Spinal cord (tissue), 10 donors: ENCODE measurements around the gene HOXC5. TPM values are rescaled to one million over a fixed set of nuclear protein-coding genes. Genes with fewer than 3 reads are reported as not detected.

Source experiments
- DNase-seq, 6 donors: peaks; one replicate each; pipeline versions ENCODE4 v3.0.0 to v3.0.0-alpha.2; 2013 to 2015; ENCODE audit warnings: low spot score in 6 of 6, low read depth in 4 of 6
- H3K27ac ChIP-seq: one replicate; pipeline ENCODE4 v1.5.1; 2013; ENCODE audit warnings: low read depth, low read length, control low read depth
- H3K27me3 ChIP-seq: one replicate; pipeline ENCODE4 v1.6.1; 2013; ENCODE audit warnings: low read length; ENCODE audit not compliant: control insufficient read depth, insufficient read depth
- H3K36me3 ChIP-seq: one replicate; pipeline ENCODE4 v1.6.1; 2013; ENCODE audit warnings: low read length; ENCODE audit not compliant: control insufficient read depth, insufficient read depth
- H3K4me1 ChIP-seq: one replicate; pipeline ENCODE4 v1.6.1; 2013; ENCODE audit warnings: low read length; ENCODE audit not compliant: control insufficient read depth, insufficient read depth
- H3K4me3 ChIP-seq: one replicate; pipeline ENCODE4 v1.5.1; 2013; ENCODE audit warnings: low read depth, low read length, control low read depth
- H3K9me3 ChIP-seq: one replicate; pipeline ENCODE4 v1.6.1; 2013; ENCODE audit warnings: low read length; ENCODE audit not compliant: control insufficient read depth, insufficient read depth
- WGBS: methylation state at CpG from one replicate; pipeline ENCODE4 v1.1.5; 2013; ENCODE audit warnings: missing lambda C conversion rate; ENCODE audit not compliant: insufficient coverage; 5-methylcytosine and 5-hydroxymethylcytosine counted together
- polyA plus RNA-seq, 2 donors: library from polyadenylated mRNA; unstranded; fragments of 120-200 nt; gene quantifications; one replicate each; pipeline ENCODE4 v1.2.1, GENCODE V29; 2013; ENCODE audit not compliant: insufficient read length in 2 of 2
- total RNA-seq, 2 donors: library from RNA; depleted of rRNA in 1 of 2; stranded (reverse); fragments of 120-200 nt in 1 of 2; fragments of >200 nt in 1 of 2; gene quantifications; one replicate each; pipeline versions ENCODE4 v1.2.3 to v1.2.4, GENCODE V29; 2013 to 2014
- donor health status: healthy.

Gene HOXC5
- total and polyA plus RNA-seq, 4 donors: 2.4 to 16.3 (median 8.1) TPM

GRCh38 chr12:53988541-53989226 lies 44.2 kb upstream of the HOXC5 start:
- H3K9me3 ChIP-seq: no peaks in the 10 kb centered on the region
- H3K27me3 ChIP-seq: peaks cover 78% of the 10 kb centered on the region
- peak overlapping the region; percentile 99 for H3K27ac ChIP-seq
- no peak for DNase-seq
- peaks cover 70% of the 10 kb centered on the region for H3K4me1 ChIP-seq
- H3K36me3 ChIP-seq: peaks cover 8% of the 10 kb centered on the region
- H3K4me3 ChIP-seq: peak overlapping the region; percentile 55
- no CpG with 5 or more reads among the region's 5 CpGs for WGBS

- Histone ChIP-seq H3K4me1 (peaks cover 69% of the 10 kb centered on the region), H3K4me3 (peak overlapping the region; percentile 55), H3K27ac (peak overlapping the region; percentile 99), H3K9me3 (no peaks in the 10 kb centered on the region), H3K36me3 (peaks cover 9% of the 10 kb centered on the region), H3K27me3 (peaks cover 78% of the 10 kb centered on the region)
- peak in 2 of 6 donors; percentile 74 to 84 for DNase-seq
- WGBS: 13% methylated on average over 21 of the region's 28 CpGs
Measured at GRCh38 chr12:53989227-53990113, 43.4 kb upstream of the HOXC5 start.

DNA sequence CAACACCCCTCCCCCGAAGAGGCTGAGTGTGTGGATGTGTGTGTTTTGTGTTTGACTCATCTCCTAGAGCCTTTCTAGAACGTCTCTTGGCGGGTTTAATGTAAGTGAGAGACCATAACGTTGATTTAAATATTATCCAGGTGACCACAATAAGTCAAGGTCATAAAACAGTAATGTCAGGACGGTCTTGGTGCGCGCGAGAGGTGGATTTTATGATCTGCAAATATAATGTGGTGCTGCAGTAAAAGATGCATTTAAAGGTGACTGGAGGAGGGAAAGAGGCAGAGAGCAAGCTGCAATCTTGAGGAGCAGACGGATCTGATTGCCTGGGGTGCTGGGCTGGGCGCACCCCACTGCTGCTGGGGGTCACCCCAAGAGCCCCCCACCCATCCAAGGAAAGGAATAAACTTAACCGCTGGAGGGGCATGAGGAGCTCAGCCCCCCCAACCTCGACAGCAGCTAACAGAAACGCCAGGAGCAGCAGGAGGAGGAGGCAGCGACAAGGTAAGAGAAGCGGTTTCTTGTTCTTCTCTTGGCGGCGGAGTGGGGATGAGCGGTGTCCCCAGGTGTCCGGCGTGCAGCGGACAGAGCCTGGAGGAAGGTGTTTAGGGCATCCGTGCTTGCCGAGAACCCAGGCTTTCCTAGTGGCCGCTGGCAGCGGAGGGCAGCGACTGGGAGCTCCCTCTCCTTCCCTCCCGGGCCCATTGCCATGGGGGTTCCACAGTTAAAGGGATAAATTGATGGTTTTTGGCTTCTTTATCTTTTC lies 42.4 kb upstream of the HOXC5 start:
- peak in 2 of 6 donors; percentile 20 to 35 for DNase-seq
- H3K27me3 ChIP-seq: peaks cover 75% of the 10 kb centered on the region
- peaks cover 14% of the 10 kb centered on the region for H3K36me3 ChIP-seq
- peak overlapping the region; percentile 55 for H3K4me3 ChIP-seq
- peaks cover 72% of the 10 kb centered on the region for H3K4me1 ChIP-seq
- H3K27ac ChIP-seq: peak overlapping the region; percentile 99
- H3K9me3 ChIP-seq: no peaks in the 10 kb centered on the region
- WGBS: 9% methylated on average over 24 of the region's 27 CpGs

DNA sequence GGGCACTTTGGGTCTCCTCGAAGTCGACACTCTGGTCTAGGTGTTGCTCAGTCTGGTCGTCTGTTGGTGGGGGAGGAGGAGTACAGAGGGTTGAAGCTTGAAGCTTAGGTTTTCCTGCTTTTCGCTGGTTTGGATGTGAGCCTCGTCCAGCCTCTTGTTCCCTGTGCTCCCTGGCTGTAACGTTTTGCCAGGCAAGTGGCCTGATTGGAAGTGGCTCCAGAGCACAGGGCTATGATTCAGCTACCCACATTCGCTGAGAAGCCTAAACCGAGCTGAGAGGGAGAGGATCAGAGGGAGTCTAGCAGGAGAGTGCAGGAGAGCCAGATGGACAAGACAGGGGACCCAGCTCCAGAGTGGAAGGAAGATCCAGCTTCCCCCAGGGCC lies 41.8 kb upstream of the HOXC5 start:
- peaks cover 13% of the 10 kb centered on the region for H3K36me3 ChIP-seq
- 12% methylated on average over 8 of the region's 8 CpGs for WGBS
- H3K4me1 ChIP-seq: peaks cover 73% of the 10 kb centered on the region
- peak overlapping the region; percentile 99 for H3K27ac ChIP-seq
- DNase-seq: peak in 1 of 6 donors; percentile 11
- H3K9me3 ChIP-seq: no peaks in the 10 kb centered on the region
- H3K27me3 ChIP-seq: peaks cover 71% of the 10 kb centered on the region
- H3K4me3 ChIP-seq: peak overlapping the region; percentile 55

DNA sequence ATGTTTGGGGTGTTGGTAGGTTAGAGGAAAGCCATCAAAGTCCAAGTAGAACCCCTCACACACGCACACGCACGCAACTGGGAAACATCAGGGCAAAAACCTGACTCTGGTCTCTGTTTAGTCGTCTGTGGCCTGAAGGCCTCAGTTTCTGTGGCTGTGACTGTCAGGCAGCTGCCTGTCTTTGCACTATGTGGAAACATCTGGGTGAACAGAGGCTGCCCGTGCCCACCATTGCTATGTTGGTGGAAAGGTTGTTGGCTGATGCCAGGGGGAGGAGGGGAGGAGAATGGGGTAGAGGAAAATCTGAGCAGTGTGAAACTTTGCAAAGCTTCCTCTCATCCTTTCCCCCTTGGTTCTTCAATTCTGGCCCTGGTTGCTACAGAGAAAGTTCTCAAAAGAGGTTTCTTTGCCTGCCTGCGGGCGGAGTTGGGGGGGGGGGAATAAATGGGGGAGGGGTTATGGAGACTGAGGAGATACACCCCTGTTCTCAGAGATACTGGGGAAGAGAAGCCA lies 40.4 kb upstream of the HOXC5 start:
- WGBS: 54% methylated on average over 4 of the region's 7 CpGs
- Histone ChIP-seq H3K4me1 (peaks cover 81% of the 10 kb centered on the region), H3K9me3 (no peaks in the 10 kb centered on the region), H3K36me3 (peaks cover 13% of the 10 kb centered on the region), H3K4me3 (peak overlapping the region; percentile 94), H3K27me3 (peaks cover 66% of the 10 kb centered on the region), H3K27ac (peak overlapping the region; percentile 99)
- DNase-seq: no peak

DNA sequence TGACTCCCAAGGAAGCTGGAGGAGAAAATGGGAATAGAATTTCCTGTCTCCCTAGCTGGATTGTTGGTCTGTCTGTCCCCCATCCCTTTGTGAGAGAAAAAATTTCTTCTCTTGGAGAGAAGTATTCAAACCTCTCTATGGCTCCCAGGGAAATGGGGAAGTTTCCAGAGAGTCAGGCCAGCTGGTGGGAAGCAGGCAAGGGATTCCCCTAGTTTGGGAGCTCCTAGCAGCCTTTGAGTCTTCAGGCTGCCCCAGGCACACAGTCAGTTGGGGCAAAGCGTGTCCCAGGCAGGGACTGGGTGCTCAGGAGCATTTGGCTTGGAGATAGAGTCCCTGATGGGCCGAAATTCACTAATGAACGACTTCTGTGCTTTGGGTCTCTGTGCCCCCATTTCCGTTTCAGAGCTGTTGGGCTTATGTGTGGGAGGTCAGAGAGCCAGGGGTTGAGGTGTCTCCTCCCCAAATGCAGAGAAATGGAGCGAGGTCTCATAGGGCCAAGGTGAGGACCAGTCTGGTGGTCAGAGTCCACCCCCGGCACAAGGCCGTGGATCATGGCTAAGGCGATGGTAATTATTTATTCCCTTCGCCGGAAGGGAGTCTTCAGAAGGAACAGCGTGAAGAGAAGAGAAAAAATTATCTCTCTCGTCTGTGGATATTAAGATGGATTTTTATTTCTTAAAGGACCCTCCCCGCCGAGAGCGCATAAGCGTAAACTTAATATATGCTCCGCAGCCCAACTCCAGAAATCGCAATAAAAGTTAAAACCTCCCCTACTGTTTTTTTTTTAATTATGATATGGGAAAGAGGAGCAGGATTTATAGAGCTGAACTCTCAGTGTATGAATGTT lies 39.5 kb upstream of the HOXC5 start:
- Histone ChIP-seq H3K4me1 (peaks cover 88% of the 10 kb centered on the region), H3K27ac (peak overlapping the region; percentile 99), H3K36me3 (peaks cover 13% of the 10 kb centered on the region), H3K9me3 (no peaks in the 10 kb centered on the region), H3K27me3 (peaks cover 59% of the 10 kb centered on the region), H3K4me3 (peak overlapping the region; percentile 94)
- 31% methylated on average over 6 of the region's 18 CpGs for WGBS
- no peak for DNase-seq

- 6% methylated on average over 19 of the region's 19 CpGs for WGBS
- peak overlapping the region; percentile 94 for H3K4me3 ChIP-seq
- no peak for DNase-seq
Measured at GRCh38 chr12:53994009-53994263, 38.9 kb upstream of the HOXC5 start.

DNA sequence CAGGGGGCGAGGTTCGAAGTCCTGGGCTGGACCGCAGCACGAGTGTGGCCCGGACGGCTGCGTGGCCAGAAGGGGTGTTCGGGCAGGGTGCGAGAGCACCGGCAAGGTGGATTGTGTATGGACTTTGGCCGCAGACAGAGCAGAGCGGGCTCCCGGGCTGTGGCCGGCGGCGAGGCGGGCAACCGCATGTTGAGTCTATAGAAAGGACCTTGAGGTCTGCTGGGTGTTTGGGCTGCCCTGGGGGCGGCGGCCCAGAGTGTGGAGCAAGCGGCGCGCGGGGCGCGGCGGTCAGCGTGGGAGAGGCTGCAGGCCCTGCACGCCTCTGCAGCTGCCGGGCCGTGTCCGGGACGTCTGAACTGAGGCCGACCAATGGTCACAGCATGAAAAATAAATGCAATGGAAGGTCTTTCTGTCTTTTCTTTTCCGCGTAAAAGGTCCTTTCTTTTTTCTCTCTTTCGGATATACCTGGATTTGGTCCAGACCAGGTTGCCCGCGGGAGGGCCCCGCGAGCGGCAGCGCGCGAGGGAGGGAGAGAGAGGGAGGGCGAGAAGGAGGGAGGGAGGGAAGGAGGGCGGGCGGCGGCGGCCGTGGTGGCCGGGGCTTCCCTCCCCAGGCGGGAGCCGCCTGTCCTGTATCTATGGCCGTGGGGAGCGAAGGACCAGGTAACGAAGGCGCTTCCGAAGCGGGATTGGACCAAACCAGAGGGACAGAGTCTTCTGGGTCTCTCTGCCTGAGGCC lies 38.4 kb upstream of the HOXC5 start:
- Histone ChIP-seq H3K36me3 (peaks cover 13% of the 10 kb centered on the region), H3K4me1 (peaks cover 83% of the 10 kb centered on the region), H3K27me3 (peaks cover 50% of the 10 kb centered on the region), H3K9me3 (no peaks in the 10 kb centered on the region), H3K27ac (peak overlapping the region; percentile 99), H3K4me3 (peak overlapping the region; percentile 94)
- 6% methylated on average over 52 of the region's 60 CpGs for WGBS
- DNase-seq: no peak

More at GRCh38 chr12:53994009-53994263, 38.9 kb upstream of the HOXC5 start:
- Histone ChIP-seq H3K36me3 (peaks cover 13% of the 10 kb centered on the region), H3K9me3 (no peaks in the 10 kb centered on the region), H3K27me3 (peaks cover 53% of the 10 kb centered on the region), H3K27ac (peak overlapping the region; percentile 99), H3K4me1 (peaks cover 86% of the 10 kb centered on the region)
